Gastroesophageal sphincter (tissue), 3 donors: ENCODE results near the gene PGBD4.

Source experiments
- CTCF ChIP-seq, 4 experiments: fragments of 200-600 bp in 2 of 4; fragments of 450-650 bp in 2 of 4; sonication (generic) in 1 of 4; IDR thresholded peaks; one replicate each; pipeline ENCODE4 v1.5.1; 2017 to 2019; ENCODE audit warnings: antibody characterized with exemption in 4 of 4, mild to moderate bottlenecking in 2 of 4, moderate library complexity in 2 of 4
- EP300 ChIP-seq: sonication (generic); formaldehyde crosslinking; IDR thresholded peaks from one replicate; pipeline ENCODE4 v1.6.1; 2017; ENCODE audit warnings: antibody characterized with exemption, mild to moderate bottlenecking

GRCh38 chr15:34133511-34133910 lies 31.6 kb downstream of the PGBD4 start:
- TF ChIP-seq CTCF (IDR thresholded peaks at IDR 0.05) (no peak), EP300 (no peak)
